Left renal cortex interstitium (tissue), 4 donors: ENCODE measurements around the gene TMEM253. TPM values are rescaled to one million over a fixed set of nuclear protein-coding genes. Genes with fewer than 3 reads are reported as not detected.
A peak's percentile ranks its signal among the peaks of the same experiment; 100 is the strongest.

Experiments
- DNase-seq, 4 donors: peaks; one replicate each; pipeline ENCODE4 v3.0.0-alpha.2; 2013; ENCODE audit warnings: low read depth in 4 of 4, low spot score in 2 of 4, missing footprints in 1 of 4
- polyA plus RNA-seq, 4 donors: library from polyadenylated mRNA; unstranded; fragments of 120-200 nt; gene quantifications; one replicate each; pipeline ENCODE4 v1.2.1, GENCODE V29; 2013; ENCODE audit not compliant: insufficient read length in 4 of 4

Gene TMEM253
- polyA plus RNA-seq, 4 donors, result 0.47 to 1.7 (median 1.0) TPM

DNA sequence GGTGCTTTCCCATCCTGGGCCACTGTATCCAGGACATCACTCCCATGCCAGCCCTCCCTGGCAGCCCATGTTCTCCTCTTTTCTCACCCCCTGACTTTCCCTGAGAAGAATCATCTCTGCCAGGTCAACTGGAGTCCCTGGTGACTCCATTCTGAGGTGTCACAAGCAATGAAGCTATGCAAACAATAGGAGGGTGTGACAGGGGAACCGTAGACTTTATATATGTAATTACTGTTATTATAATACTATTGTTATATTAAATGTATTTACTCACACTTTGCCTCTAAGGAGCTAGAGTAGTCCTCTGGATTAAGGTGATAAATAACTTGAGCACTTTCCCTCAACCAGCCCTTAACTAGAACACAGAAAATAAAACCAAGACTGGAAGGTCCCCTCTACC is 11.6 kb upstream of the TMEM253 start:
- DNase-seq, result no peak

DNA sequence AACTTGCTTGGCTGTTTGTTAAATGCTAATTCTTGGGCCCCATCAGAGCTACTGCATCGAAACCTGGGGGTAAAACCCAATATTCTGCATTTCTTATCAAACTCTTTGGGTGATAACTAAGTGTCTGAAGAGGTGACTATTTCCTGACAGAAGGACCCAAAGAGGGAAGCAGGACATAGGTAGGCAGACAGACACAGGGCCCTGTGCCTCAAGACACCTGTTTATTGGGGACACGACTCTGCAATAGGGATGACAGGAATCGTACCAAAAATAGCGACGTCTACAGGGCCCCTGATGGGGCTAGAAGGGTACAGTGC is 11.0 kb upstream of the TMEM253 start:
- DNase-seq, result no peak

DNA sequence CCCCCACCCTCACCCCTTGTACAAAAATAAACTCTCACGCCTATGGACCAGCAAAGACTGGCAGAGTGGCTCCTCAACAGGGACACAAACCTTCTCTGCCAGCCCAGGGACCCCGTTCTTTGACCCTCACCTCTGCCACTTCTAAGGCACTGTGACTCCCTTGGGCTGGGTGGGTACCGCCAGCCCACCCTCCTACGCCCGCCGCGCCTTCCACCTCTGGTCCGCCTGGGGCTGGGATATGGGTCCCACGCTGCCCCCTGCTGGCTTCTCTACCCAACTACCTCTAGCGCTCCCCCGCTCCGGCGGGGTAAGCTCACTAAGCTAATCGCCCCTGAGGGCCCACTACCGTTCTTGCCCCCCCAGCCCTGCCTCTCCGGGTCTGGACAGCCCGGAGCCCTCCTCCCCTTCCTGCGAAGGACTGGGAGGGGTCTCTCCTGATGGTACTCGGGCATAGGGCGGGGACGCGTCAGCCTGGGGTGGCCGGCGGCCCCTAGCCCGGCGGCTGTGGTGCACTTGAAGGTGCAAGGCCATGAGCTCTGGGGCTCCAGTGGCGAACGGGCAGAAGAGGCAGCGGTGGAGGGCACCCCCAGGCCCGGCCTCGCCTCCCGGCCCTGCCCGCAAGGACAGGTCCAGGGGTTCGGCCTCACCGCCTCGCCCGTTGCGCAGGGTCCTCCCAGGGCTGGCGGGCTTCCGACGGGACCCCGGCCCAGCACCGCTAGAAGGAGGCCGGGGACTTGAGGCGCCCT is 10.5 kb upstream of the TMEM253 start:
- DNase-seq, result no peak

DNA sequence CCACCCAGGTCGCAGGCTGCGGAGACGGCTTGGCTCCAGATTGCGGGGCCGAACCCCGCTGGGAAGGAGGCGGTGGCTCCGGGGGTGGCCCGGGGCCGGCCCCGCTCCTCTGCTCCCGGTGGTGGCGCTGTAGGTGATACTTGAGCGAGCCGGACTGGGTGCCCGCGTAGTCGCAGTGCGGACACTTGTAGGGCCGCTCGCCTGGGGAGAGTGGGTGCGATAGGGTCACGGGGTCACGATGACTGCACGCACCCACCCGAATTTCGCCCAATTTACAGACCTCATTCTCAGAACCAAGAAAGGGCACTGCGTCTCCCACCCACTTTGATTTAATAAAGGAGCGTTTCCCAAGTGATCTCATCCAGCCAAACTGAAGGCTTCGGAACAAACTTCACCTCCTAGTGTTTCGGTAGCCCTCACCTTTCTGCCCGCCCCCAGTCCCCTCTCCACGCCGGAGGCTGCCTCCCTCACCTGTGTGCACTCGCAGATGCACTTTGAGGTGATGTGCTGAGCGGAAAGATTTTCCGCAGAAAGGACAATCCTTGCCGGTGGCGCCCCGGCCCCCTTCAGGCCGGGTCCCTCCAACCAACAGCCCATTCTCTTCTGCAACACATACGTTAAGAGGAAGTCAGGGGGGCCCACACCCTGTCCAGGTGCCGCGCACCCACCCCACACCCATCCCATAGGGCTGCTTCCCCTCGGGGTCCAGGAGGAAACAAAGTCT is 9.8 kb upstream of the TMEM253 start:
- no peak for DNase-seq

DNA sequence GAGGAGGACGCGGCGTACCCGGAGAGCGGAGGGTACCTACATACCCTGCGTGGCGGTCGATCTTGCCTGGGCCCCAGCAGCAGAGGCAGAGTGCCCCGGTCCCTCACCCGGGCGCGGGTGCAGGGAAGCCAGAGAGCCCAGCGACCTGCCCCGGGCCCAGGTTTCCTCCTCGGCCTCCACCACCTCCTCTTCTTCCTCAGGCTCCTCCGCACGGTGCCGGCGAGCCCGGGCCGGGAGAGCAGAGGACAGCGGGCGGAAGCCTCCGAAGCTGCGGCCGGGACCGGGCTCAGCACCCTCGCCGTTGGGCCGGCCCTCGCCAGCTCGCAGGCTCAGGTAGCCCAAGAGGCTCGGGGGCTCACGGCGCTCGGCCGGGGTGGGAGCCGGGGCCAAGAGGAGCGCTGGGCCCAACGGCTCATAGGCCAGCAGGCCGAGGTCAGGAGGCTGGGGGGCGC is 9.0 kb upstream of the TMEM253 start:
- DNase-seq, result no peak

DNA sequence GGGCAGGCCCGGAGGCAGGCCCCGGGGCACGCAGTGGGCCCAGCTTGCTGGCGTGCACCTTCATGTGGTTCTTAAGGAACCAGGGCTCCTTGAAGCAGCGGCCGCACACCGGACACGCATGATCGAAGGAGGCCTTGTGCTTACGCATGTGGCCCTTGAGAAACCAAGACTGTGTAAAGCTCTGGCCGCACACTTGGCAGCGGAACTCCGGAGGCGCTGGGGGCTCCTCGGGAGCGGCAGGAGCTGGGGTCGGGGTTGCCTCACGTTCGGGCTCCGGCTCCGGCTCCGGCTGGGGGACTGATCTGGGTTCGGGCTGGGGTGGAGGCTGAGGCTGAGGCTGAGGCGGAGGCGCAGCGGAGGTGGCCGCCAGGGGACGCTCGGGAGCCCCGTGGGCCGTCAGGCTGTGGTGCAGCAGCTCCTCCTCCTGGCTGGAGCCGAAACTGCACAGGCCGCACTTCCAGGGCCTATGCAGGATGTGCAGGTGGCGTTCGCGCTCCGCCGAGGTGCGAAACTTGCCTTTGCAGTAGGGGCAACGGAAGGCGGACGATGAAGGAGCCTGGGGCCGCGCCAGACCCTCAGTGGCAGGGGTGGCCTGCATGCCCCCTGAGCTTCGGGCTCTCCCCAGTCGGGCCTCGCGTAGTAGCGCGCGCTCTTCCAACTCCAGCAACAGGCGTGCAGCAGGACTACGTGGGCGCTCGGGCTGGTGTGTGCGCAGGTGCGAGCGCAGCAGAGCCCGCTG is 8.4 kb upstream of the TMEM253 start:
- DNase-seq, result no peak

DNA sequence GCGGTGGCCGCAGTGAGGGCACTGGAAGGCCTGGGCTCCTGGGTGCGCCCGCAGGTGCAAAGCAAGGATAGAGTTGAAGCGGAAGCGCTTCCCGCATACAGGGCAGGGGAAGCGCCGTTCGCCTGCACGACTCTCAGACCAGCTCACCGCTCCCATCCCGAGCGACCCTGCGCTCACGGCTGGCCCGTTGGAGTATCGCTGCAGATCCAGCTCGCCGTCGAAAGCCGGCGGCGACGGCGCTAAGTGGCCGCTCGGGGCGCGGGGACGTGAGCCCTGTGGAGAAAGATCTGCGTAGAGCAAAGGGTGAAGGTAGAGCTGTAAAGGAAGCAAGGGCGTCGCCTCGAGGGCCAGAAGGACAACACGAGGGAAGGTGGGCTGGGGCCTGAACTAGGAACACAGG is 7.8 kb upstream of the TMEM253 start:
- no peak for DNase-seq

DNA sequence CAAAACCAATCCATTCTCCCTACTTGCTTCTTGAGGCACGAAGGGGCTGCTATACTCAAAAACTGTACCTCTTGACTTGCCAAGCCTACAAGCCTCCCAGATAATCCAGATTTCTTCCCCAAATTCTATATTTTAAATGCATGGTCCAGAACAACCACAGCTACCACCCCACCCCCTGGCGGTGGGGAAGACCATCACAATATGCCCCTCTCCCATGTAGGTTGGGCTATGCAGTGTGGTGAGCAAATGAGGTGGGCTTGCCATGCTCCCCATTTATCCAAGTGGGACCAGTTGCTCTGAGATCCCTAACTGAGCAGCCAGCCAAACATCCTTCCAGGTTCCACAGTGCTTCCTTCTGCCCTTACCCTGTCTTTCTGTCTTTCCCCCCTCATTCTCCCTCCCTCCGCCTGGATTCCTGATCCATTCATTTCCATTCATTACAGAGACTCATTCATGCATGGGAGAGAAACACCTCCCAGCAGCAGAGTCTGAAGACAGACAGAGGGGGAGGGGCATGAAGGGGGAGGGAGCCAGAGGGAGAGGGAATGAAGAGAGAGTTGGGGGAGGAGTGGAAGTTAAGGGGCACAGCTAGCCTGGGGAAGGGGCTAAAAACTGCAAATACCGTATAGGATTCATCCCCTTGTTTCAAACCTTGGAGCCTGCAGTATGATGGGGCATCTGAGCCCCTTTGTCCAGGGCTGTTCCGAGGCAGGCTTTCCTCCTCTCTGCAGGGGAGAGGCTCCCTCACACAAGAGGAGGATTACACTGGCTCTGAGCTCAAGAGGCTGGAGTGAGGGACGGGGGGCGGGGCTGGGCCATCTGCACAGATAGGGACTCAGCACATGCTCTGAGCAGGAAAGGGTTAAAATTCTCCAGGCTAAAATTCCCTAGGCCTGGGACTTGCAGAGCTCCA is 6.8 kb upstream of the TMEM253 start:
- peak in 2 of 4 donors; percentile 58 to 79 for DNase-seq

DNA sequence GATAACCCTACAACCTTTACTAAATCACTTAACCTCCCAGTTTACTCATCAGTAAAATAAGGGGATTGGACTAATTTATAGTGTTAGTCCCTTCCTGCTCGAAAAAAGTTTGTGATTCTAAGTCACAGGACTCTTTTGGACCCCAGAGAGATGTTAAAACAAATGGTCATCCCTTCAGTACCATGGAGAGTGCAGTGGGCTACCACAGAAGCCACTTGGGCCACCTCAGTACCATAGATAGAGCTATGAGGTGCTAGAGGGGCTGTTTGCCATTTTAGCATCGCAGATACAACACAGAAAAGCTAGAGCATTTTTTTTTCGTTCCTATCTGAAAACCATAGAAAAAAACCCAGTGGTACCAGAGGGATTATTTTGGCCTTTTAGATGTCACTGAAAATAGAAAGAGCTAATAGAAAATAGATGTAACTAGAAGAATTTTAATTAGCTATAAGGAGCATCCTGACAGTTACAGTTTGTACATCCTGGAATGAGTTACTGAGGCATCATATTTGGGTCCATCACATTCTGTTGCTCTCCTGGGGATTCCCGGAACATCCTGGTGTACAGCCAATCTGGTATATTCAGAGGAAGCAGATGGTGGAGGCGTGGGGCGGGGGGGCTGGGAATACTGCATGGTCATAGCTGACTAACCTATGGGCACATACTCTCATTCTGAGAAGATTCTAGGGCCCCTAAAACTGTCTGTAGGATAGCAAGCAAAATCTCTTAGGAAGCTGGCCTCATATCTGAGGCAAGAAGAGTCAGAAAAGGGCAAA is 5.2 kb upstream of the TMEM253 start:
- DNase-seq, result no peak

DNA sequence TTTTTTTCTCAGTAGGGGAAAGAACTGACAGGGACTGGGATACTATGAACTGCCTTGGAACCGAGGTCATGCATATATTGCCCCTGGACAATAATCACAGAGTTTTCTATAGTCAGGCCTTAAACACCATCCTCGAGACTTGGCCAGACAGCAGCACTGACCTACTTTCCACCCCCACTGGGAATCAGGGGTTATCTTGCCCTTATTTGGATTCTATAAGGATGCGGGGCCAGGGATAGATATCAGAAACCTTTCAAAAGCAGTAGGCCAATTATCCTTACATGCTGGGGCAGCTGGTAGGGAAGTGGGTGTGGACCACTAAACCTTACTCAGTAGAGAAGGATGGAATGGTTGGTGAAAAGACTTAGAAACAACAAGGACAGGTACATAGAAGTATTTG is 4.4 kb upstream of the TMEM253 start:
- no peak for DNase-seq

DNA sequence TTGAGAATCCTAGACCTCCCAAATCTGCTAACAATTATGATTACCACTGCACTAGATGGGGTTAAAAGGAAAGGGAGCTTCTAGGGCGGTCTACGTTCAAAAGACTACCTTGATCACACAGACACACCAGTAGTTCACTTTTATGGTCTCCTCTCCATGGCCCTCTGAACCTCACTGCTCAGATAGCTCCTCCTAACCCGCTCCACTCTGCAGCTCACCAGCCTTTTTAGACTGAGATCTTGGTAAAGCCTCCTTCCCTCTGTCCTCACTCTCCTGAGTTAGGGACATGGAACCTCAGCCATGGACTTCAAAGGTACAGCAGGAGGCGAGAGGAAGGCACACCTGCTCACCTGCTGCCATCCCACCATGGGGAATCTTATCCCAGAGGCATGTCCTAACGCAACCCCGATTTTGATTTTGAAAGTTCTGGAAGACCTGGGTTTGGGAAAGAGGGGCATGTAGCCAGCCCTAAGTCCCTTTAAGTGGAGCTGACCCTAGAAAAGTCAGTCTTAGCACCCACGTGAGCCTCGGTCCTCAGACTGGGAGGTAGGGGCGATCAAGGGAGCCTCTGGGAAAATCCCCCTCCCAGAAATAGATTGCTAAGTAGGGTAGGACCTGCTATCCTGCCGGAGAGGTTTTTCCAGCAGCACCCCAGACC is 3.8 kb upstream of the TMEM253 start:
- no peak for DNase-seq

DNA sequence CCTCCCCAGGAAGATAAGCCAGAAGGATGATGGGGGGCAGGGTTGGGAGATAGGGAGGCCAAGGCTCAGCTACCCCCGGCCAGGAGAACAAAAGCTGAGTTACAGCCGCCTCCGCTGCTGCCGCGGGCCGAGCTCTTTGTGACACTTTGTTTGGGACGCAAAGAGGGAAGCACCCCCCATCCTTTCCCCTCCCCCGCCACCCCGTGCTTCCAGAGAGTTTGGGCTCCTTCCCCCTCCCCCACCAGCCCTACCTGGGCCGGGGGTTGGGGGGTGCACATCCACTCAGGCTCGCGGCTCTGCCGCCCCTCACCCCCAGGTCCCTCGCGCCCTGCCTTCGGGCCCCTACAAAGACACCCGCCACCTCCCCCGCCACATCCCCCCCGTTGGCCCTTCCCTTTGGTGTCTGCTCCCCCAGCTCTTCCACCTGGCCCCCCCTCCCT is 3.2 kb upstream of the TMEM253 start:
- DNase-seq, result no peak

DNA sequence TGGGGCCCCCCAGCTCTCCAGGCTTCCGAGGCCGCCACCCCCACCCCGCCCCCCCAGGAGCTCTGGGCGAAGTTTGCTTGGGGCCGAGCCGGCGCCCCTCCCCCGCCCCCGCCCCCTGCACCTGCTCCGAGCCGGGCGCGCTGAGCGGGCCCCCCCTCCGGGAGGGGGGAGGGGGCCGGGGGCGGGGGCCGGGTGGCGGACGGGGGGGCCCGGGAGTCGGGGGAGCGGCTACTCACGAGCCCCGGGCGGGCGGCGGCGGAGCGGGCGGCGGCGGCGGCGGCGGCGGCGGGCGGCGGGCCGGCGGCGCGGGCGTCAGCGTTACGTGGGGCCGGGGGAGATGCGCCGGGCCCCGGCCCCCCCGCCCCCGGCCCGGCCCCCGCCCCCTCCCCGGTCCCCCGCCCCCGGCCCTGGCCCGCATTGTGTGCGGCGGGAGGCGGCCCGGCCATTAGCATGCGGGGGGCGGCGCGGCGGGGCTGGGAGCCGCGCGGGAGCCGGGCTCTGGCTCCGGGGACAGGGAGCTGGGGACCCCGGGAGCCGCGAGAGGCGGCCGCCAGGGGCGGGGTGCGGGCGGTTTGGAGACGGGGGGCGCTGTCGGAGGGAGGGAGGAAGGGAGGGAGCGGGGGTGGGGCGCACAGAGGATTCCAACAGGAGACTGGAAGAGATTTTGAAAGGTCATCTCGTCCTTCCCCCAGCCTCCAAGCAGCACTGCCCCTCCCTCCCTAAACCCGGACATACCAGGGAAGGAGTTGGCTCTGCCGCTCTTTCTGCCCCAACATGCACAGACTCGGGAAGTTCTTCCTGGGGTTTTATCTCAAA is 2.6 kb upstream of the TMEM253 start, which contains the start of gene ZNF219:
ZNF219 (minus strand) TSS at position 580 of the 816 bp plus-strand sequence. CDS start 5,064 bp downstream, outside the sequence.
- DNase-seq, result no peak

DNA sequence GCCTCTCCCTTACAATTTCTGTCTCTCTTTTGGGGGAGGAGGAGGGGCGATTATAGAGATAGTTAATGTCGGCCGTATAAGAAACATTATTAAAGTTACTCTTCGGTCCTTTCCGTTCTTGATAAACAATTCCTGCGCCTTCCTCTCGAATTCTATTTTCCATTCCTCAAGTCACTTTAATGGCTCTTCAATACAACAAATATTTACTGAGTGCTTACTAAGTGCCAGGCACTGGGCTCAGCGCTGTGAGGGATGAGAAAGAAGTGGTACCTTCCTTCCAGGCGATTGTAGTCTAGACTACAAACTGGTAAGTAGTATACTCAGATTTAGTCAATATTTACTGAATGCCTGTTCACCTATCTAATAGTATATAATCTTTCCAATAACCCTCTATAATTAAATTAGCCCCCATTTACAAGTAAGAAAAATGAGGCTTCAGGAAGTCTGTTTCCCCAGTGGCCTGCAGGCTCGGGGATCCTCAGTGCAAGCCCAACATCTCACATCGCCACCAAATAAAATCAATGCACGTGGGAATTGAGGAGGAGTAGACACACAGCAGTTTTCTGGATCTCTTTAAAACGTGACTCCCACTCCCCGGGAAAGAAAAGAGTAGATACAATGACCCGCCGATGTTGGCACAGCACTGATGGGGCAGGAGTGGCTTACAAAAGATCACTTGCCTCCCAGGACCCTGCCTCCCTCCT is 1.8 kb upstream of the TMEM253 start:
- no peak for DNase-seq

DNA sequence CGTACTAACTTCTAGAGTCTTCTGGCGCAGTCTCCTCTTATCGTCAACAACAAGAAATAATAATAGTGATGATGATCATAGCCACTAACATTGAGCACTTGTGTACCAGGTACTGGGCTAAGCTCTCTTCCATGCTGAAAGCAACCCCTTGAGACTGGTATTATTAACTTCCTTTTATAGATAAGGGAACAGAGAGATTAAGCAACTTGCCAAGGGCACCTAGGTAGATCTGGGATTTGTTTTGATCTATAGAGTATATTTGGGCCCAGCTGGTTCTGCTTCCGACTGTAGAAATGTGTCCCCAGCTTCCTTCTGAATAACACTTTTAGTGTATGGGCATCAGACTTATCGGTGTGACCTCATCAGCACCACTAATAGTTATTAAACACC is 1.3 kb upstream of the TMEM253 start:
- no peak for DNase-seq

DNA sequence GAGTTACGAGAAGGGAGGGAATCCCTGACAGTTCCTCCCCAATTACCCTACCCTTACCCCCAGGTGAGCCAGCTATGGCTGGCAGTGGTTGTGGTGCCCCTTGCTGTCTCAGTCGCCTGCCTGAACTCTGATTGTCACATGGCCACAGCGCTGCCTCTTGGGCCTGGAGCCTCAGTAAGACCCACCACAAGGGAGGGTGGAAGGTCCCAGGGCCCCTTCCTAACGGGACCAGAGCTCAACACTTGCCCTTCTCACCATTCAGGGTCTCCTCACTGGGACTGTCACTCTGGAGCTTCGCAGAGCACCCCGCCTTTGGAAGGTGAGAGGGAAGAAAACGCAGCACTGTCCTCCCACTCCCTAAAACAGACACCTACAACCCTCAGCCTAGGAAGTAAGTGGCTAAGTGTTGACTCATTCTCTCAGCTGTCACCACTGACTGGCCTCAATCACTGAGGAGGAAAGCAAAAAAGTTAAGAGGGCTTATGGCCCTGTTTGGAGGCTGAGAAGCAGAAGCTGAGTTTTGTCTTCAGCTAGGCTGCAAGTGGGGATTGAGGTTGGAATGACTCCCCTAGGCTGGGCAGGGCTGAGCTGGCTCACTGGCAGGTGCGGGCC is 1.0 kb downstream of the TMEM253 start:
- no peak for DNase-seq
